HG03520 (cell line): Measurements from ENCODE around the gene SH2D3C.
A peak's percentile ranks its signal among the peaks of the same experiment; 100 is the strongest.
"Not testable (repeated sequence)": the region's sequence is repeated elsewhere in the genome, so short reads cannot be mapped to it uniquely, and the experiment has no call there.

Experiments used
- ATAC-seq: cut with Tn5 transposase; IDR thresholded peaks from one replicate; pipeline ENCODE4 v1.9.1; 2021; ENCODE audit warnings: mild to moderate bottlenecking, moderate library complexity; ENCODE audit not compliant: unreplicated experiment

SH2D3C gene

GRCh38 chr9:127785933-127786772 lies 7.7 kb upstream of the SH2D3C start, which contains the start of gene CDK9:
TSS of gene CDK9 (plus strand) at chr9:127786034. CDS start at chr9:127786149, 115 bp downstream.
- peak; percentile 51 for ATAC-seq

GRCh38 chr9:127785023-127785932 lies 6.8 kb upstream of the SH2D3C start:
- ATAC-seq, result peak; percentile 41

- ATAC-seq, result no peak
Observed at GRCh38 chr9:127783111-127784008, 4.9 kb upstream of the SH2D3C start.

- ATAC-seq, result no peak
Observed at GRCh38 chr9:127781806-127782205, 3.3 kb upstream of the SH2D3C start.

- ATAC-seq, result not testable (repeated sequence)
Observed at GRCh38 chr9:127780909-127781308, 2.4 kb upstream of the SH2D3C start.

GRCh38 chr9:127780126-127780885 lies 1.8 kb upstream of the SH2D3C start:
- no peak for ATAC-seq

GRCh38 chr9:127779136-127779981 lies 893 bp upstream of the SH2D3C start:
- no peak for ATAC-seq

GRCh38 chr9:127777368-127777980 lies 992 bp downstream of the SH2D3C start:
- ATAC-seq, result no peak

GRCh38 chr9:127776924-127777289 lies 1.6 kb downstream of the SH2D3C start:
- no peak for ATAC-seq

GRCh38 chr9:127776195-127776923 lies 2.1 kb downstream of the SH2D3C start:
- no peak for ATAC-seq

- ATAC-seq, result no peak
Observed at GRCh38 chr9:127773981-127774380, 4.5 kb downstream of the SH2D3C start.

GRCh38 chr9:127773272-127773671 lies 5.2 kb downstream of the SH2D3C start:
- no peak for ATAC-seq

- ATAC-seq, result no peak
Observed at GRCh38 chr9:127772603-127773002, 5.9 kb downstream of the SH2D3C start.

- no peak for ATAC-seq
Observed at GRCh38 chr9:127771570-127772189, 6.8 kb downstream of the SH2D3C start.

GRCh38 chr9:127770905-127771569 lies 7.4 kb downstream of the SH2D3C start:
- peak; percentile 83 for ATAC-seq

GRCh38 chr9:127770583-127770904 lies 7.9 kb downstream of the SH2D3C start:
- ATAC-seq, result no peak

GRCh38 chr9:127769929-127770582 lies 8.4 kb downstream of the SH2D3C start:
- ATAC-seq, result no peak
